Neural cell (in vitro differentiated cells): ENCODE results near the gene ARHGAP10.

Experiments
- MXI1 ChIP-seq: fragments of 450-650 bp; conservative IDR thresholded peaks from 2 replicates; pipeline ENCODE4 v1.6.1; 2014; ENCODE audit warnings: antibody characterized with exemption, mild to moderate bottlenecking; ENCODE audit not compliant: poor library complexity, severe bottlenecking
- REST ChIP-seq: IDR thresholded peaks from 2 replicates; pipeline ENCODE4 v1.6.1; 2012; ENCODE audit warnings: borderline replicate concordance
- TAF1 ChIP-seq: IDR thresholded peaks from 2 replicates; pipeline ENCODE4 v1.6.1; 2012; ENCODE audit warnings: low read depth

- no peak for TF ChIP-seq REST
- no peak for TF ChIP-seq MXI1
- TF ChIP-seq TAF1 = no peak
Observed at GRCh38 chr4:147820975-147821374, 89.1 kb downstream of the ARHGAP10 start.
